RWPE1 (cell line): ENCODE results near the gene AKR7A3.

Experiments
- CTCF ChIA-PET: fragments of 350-600 bp; sonication (Branson Sonifier 250); formaldehyde crosslinking; extraction: SDS; loops from one replicate; lab custom pipeline; 2021; lab: Yijun Ruan, JAX
- POLR2A ChIA-PET: fragments of 400-600 bp; formaldehyde crosslinking; extraction: SDS; loops from one replicate; lab custom pipeline; 2020; ENCODE audit warnings: antibody characterized with exemption; ENCODE audit not compliant: low non-redundant PET; lab: Yijun Ruan, JAX
- DNase-seq: peaks from one replicate; pipeline ENCODE4 v3.0.0; 2012; ENCODE audit warnings: low spot score
- H3K27ac ChIP-seq: fragments of 450-650 bp; 2 replicates; pipeline ENCODE4 v1.5.1; 2017
- TF ChIP-seq, protein P1 (sequence below): fragments of 450-650 bp; conservative IDR thresholded peaks from 2 replicates; pipeline ENCODE4 v1.5.1; 2017; ENCODE audit warnings: low read depth, mild to moderate bottlenecking

The AKR7A3 gene

DNA sequence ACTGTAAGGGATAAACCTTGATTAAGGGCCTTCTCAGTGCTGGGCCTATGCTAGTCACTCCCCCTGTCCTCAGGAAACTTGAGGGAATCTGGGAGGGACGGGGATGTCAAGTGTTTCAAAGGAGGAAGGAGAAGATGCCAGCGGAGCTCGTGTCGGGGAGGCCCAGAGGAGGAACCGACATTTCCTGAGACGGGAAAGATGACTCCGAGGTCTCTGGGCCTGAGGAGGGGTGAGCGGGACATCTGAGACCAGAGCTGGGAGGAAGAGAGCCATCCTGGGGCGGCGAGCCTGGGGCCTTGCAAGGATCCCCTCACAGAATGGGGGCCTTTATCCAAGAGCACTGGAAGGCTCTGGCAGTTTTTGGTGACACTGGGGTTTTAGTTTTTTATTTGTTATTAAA lies 33.9 kb upstream of the AKR7A3 start:
- TF ChIP-seq, protein P1, sequence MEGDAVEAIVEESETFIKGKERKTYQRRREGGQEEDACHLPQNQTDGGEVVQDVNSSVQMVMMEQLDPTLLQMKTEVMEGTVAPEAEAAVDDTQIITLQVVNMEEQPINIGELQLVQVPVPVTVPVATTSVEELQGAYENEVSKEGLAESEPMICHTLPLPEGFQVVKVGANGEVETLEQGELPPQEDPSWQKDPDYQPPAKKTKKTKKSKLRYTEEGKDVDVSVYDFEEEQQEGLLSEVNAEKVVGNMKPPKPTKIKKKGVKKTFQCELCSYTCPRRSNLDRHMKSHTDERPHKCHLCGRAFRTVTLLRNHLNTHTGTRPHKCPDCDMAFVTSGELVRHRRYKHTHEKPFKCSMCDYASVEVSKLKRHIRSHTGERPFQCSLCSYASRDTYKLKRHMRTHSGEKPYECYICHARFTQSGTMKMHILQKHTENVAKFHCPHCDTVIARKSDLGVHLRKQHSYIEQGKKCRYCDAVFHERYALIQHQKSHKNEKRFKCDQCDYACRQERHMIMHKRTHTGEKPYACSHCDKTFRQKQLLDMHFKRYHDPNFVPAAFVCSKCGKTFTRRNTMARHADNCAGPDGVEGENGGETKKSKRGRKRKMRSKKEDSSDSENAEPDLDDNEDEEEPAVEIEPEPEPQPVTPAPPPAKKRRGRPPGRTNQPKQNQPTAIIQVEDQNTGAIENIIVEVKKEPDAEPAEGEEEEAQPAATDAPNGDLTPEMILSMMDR, result no peak
- DNase-seq, result no peak
- POLR2A ChIA-PET, result no interaction called here
- no peak overlapping the region for H3K27ac ChIP-seq
- CTCF ChIA-PET, result interaction anchor here (0.8 kb wide), 1 partner anchor 19 kb away, joined by 3 read pairs; no protein-coding TSS in a partner anchor

DNA sequence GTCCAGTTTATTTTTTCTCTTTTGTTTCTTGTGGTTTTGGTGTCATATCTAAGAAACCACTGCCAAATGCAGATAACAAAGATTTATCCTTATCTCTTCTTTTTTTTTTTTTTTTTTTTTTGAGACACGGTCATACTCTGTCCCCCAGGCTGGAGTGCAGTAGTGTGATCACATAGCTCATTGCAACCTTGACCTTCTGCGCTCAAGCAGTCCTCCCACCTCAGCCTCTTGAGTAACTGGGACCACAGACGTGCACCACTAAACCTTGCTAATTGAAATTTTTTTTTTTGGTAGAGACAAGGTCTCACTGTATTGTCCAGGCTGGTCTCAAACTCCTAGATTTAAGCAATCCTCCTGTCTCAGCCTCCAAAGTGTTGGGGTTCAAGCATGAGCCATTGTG lies 32.5 kb upstream of the AKR7A3 start:
- H3K27ac ChIP-seq, result no peak overlapping the region
- TF ChIP-seq, protein P1, result no peak
- no peak for DNase-seq
- POLR2A ChIA-PET, result no interaction called here
- CTCF ChIA-PET, result no interaction called here

DNA sequence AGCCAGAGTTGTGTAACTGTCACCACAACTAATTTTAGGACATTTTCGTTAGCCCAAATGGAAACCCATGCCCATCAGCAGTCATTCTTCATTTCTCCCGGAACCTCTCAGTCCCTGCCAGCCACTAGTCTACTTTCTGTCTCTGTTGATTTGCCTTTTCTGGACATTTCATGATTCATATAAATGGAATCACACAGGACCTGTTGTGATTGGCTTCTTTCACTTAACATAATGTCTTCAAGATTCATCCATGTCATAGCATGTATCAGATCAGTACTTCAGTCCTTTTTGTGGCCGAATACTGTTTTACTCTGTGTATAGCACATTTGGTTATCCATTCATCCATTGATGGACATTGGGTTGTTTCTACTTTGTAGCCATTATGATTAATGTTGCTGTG lies 30.6 kb upstream of the AKR7A3 start:
- TF ChIP-seq, protein P1, result no peak
- H3K27ac ChIP-seq, result no peak overlapping the region
- DNase-seq, result no peak
- ChIA-PET POLR2A (no interaction called here), CTCF (interaction anchor here (0.6 kb wide), 1 partner anchor 72 kb away, joined by 4 read pairs; no protein-coding TSS in a partner anchor)

DNA sequence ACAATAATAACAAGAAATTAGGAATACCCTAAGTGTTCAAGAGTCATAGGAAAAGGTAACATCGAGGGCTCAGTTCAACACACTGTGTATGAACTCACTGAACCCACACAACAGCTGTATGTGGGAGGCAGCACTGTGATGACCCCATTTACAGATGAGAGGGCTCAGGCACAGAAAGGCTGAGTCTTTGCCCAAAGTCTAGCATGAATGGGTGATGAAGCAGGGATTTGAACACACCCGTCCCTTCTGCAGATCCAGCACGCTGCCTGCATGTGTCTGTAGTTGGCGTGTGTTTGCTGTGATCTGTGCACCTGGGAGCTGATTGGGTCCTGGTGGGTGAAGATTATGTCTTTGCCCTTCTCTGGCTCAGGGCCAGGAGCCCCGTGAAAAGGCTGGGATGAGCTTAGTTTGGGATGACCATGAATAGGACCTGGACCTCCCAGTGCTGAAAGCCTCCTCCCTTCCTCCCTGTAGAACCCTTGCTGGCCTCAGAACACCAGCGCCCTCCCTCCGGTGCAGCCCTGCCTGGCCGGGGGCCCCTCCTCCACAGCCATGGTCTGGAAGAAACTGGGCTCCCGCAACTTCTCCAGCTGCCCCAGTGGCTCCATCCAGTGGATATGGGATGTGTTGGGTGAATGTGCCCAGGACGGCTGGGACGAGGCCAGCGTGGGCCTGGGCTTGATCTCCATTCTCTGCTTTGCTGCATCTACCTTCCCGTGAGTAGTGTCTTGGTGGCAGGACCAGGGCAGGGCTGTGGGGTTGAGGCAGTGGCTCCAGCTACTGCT lies 28.7 kb upstream of the AKR7A3 start:
- POLR2A ChIA-PET, result no interaction called here
- TF ChIP-seq, protein P1, result no peak
- DNase-seq, result no peak
- no peak overlapping the region for H3K27ac ChIP-seq
- CTCF ChIA-PET, result no interaction called here

DNA sequence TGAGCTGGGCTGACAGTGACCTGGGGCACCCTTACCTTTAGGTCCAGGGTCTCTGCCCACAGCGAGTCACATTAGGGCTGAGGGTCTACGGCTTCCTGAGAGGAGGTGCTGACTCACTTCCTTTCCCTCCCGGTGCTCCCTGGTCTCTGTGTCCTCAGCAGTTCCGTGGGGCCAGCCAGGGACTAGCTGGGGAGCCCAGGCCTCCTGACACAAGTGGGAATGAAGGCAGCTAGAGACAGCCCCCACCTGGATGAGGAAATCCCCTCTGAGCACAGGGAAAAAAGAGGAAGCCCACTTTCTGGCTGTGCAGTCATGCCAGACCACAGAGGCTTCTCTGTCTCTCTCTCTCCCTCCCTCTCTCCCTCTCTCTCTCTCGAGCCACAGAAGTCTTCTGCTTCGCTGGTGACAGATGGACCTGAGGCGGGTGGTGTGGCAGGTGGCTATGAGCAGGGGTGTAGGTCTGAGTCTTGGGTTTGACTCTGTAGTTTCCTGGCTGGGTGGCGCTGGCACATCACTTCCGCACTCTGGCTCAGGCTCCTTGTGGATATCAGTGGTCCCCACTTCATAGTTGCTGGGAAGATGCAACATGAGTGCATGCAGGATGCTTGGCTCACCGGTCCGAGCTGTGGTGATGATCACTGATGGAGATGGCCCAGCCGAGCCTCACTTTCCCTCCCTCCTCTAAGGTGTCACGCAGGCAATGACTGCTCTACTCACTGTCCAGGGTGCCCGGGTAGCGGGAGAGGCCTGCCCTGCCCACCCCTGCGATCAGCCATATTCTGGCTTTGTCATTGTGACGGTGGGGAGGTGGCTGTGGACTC lies 27.0 kb upstream of the AKR7A3 start:
- TF ChIP-seq, protein P1, result no peak
- ChIA-PET POLR2A (no interaction called here), CTCF (no interaction called here)
- H3K27ac ChIP-seq, result peak overlapping the region; percentile 36
- DNase-seq, result no peak
